ENCODE data around the gene KCNJ16.

Gene KCNJ16

DNA sequence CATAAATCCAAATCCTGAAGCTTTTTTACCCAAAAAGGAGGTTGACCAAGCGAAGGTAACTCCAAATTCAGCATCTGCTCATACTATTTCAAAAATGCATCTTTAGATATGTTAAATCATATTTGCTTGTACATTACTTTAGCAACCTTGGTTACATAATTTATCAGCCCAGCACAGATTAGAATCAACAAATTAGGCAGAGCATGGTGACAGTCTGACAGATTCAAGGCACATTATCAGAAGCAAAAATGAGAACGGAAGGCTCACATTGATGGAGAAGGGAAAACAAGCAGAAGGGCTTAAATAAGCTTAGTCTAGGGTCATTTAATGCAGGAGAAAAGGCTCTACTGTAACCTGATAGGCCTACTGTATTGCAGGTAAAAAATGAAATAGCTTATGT is 90.4 kb downstream of the KCNJ16 start:
- Histone ChIP-seq H3K27me3 (ENCODE audit: control insufficient read depth, insufficient read depth, low read length) (peaks cover 26% of the 10 kb centered on the region), H3K36me3 (ENCODE audit: control insufficient read depth, low read depth, low read length) (no peaks in the 10 kb centered on the region), H3K4me1 (ENCODE audit: control insufficient read depth, low read depth, low read length) (peaks cover 4% of the 10 kb centered on the region), H3K9me3 (ENCODE audit: control insufficient read depth, low read depth, low read length) (no peaks in the 10 kb centered on the region), H3K4me3 (ENCODE audit: low read length) (no peak overlapping the region), H3K9ac (ENCODE audit: low read length) (no peak overlapping the region), H3K27ac (ENCODE audit: low read length) (no peak overlapping the region)

- no peak overlapping the region for H3K9ac ChIP-seq (ENCODE audit: low read length)
- H3K4me1 ChIP-seq (ENCODE audit: control insufficient read depth, low read depth, low read length): peaks cover 5% of the 10 kb centered on the region
- no peaks in the 10 kb centered on the region for H3K9me3 ChIP-seq (ENCODE audit: control insufficient read depth, low read depth, low read length)
- no peaks in the 10 kb centered on the region for H3K36me3 ChIP-seq (ENCODE audit: control insufficient read depth, low read depth, low read length)
- H3K27ac ChIP-seq (ENCODE audit: low read length): no peak overlapping the region
- H3K4me3 ChIP-seq (ENCODE audit: low read length): no peak overlapping the region
- peaks cover 38% of the 10 kb centered on the region for H3K27me3 ChIP-seq (ENCODE audit: control insufficient read depth, insufficient read depth, low read length)
Measured at GRCh38 chr17:70166615-70167014, 91.6 kb downstream of the KCNJ16 start.

DNA sequence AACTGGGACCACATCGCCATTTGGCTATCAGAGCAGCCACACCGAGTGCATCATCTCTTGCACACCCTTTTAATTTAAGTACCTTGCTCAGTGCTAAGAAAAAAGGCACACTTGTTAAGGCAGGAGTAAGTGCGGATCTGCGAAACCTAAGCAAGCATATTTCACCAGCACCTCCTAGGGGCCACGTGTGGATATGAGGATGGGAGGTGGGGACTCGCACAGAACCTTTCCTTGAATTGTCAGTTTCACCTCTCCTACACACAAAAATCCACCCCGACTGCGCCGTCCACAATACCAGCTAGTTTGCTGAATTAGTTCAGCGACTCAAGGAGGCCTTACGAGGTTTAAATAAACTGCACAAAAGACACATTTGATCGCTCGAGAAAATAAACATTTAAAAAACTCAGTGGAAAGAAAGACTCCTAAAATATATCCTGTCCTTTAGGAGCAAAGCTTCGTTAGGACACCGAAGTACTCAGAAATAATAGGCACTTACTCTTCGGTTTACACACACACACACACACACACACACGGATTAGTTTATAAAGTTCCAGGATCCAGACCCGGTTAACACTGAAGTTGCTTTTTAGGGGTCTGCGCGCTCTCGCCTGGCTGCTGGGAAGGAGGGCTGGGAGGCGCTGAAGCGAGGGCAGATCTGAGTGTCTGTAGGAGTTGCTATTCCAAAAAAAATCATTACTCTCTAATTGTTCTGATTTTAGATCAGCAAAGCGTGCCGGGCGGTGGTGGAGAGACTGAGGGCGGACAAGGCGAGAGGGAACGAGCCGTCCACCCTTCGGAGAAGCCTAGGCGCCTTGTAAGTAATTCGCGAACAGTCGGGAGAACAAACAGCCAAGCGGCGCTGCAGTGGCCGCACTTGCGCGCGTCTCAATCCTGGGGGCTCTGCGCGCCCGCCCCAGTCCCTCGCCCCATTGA is 93.3 kb downstream of the KCNJ16 start:
- no peaks in the 10 kb centered on the region for H3K9me3 ChIP-seq (ENCODE audit: control insufficient read depth, low read depth, low read length)
- H3K36me3 ChIP-seq (ENCODE audit: control insufficient read depth, low read depth, low read length): no peaks in the 10 kb centered on the region
- H3K4me3 ChIP-seq (ENCODE audit: low read length): peak overlapping the region; percentile 92
- H3K4me1 ChIP-seq (ENCODE audit: control insufficient read depth, low read depth, low read length): peaks cover 5% of the 10 kb centered on the region
- H3K27me3 ChIP-seq (ENCODE audit: control insufficient read depth, insufficient read depth, low read length): peaks cover 43% of the 10 kb centered on the region
- H3K9ac ChIP-seq (ENCODE audit: low read length): peak overlapping the region; percentile 35
- no peak overlapping the region for H3K27ac ChIP-seq (ENCODE audit: low read length)

DNA sequence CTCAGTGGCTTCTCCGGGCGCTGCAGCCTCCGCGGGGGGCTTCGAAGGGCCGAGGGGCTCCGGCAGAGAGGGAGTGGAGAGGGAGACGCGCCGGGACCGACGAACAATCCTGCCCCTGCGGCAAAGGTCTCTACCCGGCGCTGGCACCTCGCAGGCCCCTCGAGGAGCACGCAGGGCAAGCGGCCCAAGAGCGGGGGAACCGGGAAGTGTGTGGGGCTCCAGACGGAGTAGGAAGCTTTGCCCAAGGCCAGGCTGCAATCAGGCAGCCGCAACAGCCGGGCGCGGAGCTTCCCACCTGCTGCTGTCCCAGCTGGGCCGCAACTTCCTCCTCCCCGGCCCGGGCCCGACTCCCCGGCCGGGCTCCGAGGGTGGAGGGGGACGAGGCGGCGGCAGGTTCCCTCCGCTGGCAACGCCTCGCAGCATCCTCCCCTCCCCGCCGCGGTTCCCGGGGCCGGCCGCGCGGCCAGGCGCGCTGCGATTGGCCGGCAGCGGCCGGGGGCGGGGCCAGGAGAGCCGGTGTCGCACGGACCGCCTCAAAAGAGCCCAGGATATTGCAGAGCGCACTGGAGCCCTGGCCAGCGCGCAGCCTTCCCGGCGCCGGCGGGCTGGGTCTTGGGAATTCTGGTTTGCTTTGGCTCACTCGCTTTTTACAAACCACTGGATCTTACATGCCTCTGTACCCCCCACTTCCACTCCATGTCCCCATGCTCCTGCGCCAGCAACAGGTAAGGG is 94.1 kb downstream of the KCNJ16 start, which contains the start of gene KCNJ2:
Gene KCNJ2 (plus strand): TSS at position 556 of the 732 bp plus-strand sequence. CDS start 5,508 bp downstream, outside the sequence.
- Histone ChIP-seq H3K27me3 (ENCODE audit: control insufficient read depth, insufficient read depth, low read length) (peaks cover 43% of the 10 kb centered on the region), H3K36me3 (ENCODE audit: control insufficient read depth, low read depth, low read length) (no peaks in the 10 kb centered on the region), H3K4me3 (ENCODE audit: low read length) (peak within 1 kb of the TSS; percentile 92), H3K27ac (ENCODE audit: low read length) (no peak within 1 kb of the TSS), H3K4me1 (ENCODE audit: control insufficient read depth, low read depth, low read length) (peaks cover 5% of the 10 kb centered on the region), H3K9ac (ENCODE audit: low read length) (peak within 1 kb of the TSS; percentile 35), H3K9me3 (ENCODE audit: control insufficient read depth, low read depth, low read length) (no peaks in the 10 kb centered on the region)

DNA sequence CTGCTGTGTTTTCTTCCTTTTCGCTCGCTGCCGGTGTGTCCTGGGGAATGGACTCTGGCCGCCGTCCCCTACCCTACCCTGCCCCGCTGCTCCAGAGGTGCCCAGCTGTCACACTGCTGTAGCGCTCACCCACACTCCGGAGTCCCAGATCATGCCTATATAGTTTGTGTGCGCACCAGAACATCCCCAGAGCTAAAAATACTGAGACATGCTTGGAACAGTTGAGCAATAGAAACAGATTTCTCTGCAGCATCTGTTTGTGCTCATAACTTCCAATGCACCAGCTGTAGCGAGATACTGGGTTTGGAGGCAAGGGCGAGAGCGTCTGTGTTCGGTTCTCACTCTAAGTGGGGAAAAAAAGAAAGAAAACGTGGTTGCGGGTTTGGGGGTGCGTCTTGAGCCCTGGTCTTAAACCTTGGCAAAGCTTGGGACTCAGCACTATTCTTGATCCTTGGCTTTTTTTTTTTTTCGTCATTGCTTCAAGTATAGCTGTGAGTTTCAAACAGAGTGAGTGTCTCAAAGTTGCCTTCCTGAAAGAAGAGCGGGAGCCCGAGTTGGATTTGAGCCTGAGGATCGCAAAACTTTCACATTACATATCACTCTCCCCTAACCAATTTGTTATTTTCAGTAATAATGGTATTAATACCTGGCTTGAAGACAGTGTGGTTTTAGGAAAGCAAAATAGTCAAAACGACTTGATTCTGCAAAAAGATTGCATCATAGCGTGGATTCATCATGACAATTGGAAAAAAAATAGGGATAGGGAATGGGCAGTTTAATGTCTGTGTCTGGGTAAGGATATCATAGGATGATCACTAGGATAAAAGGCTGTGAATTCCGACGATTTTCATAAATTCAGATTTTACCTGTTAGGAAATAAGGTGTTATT is 94.9 kb downstream of the KCNJ16 start:
- no peaks in the 10 kb centered on the region for H3K9me3 ChIP-seq (ENCODE audit: control insufficient read depth, low read depth, low read length)
- H3K36me3 ChIP-seq (ENCODE audit: control insufficient read depth, low read depth, low read length): no peaks in the 10 kb centered on the region
- H3K9ac ChIP-seq (ENCODE audit: low read length): peak overlapping the region; percentile 30
- peaks cover 5% of the 10 kb centered on the region for H3K4me1 ChIP-seq (ENCODE audit: control insufficient read depth, low read depth, low read length)
- H3K4me3 ChIP-seq (ENCODE audit: low read length): peak overlapping the region; percentile 92
- H3K27ac ChIP-seq (ENCODE audit: low read length): no peak overlapping the region
- peaks cover 43% of the 10 kb centered on the region for H3K27me3 ChIP-seq (ENCODE audit: control insufficient read depth, insufficient read depth, low read length)

- H3K9me3 ChIP-seq (ENCODE audit: control insufficient read depth, low read depth, low read length): no peaks in the 10 kb centered on the region
- no peak overlapping the region for H3K9ac ChIP-seq (ENCODE audit: low read length)
- H3K27me3 ChIP-seq (ENCODE audit: control insufficient read depth, insufficient read depth, low read length): peaks cover 43% of the 10 kb centered on the region
- no peaks in the 10 kb centered on the region for H3K36me3 ChIP-seq (ENCODE audit: control insufficient read depth, low read depth, low read length)
- H3K27ac ChIP-seq (ENCODE audit: low read length): no peak overlapping the region
- no peak overlapping the region for H3K4me3 ChIP-seq (ENCODE audit: low read length)
- peaks cover 5% of the 10 kb centered on the region for H3K4me1 ChIP-seq (ENCODE audit: control insufficient read depth, low read depth, low read length)
Measured at GRCh38 chr17:70171159-70171558, 96.1 kb downstream of the KCNJ16 start.

DNA sequence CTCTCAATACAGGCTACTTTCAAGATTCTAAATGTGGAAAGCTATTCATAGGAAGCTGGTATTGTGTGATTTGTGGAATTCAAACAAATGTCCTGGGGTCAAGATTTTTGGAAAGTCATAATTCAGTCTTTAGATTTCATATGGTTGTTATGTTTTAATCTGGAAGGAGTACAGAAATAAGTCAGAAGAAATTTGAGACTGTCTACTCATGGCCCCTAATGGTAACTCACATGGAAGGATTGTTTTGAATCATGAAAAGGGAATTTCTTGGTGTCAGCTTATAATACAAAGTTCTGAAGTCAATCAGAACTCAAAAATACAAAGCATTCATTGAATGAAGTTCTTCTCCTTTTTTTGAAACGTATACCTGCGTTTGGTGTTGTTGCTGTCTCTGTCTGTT is 97.4 kb downstream of the KCNJ16 start:
- Histone ChIP-seq H3K27ac (ENCODE audit: low read length) (no peak overlapping the region), H3K27me3 (ENCODE audit: control insufficient read depth, insufficient read depth, low read length) (peaks cover 41% of the 10 kb centered on the region), H3K36me3 (ENCODE audit: control insufficient read depth, low read depth, low read length) (no peaks in the 10 kb centered on the region), H3K4me1 (ENCODE audit: control insufficient read depth, low read depth, low read length) (peaks cover 5% of the 10 kb centered on the region), H3K9me3 (ENCODE audit: control insufficient read depth, low read depth, low read length) (no peaks in the 10 kb centered on the region), H3K4me3 (ENCODE audit: low read length) (no peak overlapping the region), H3K9ac (ENCODE audit: low read length) (no peak overlapping the region)

DNA sequence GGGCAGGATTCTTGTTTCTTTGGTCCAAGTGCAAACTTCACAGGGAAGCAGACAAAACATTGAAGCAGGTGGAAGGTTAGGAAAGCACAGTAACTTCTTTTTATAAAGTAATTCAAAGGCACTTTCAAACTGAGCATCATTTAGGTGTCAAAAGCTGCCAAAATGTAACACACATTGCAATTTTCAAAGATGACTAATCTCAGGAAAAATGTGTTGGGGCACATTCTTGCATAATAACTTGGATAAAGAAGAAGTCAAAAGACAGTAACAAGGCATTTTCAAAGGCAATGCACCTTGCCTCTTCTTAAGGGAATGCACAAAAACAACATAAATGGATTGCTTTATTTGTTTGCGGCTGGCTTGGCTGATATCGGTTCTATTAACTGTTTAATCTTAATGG is 97.9 kb downstream of the KCNJ16 start:
- no peaks in the 10 kb centered on the region for H3K9me3 ChIP-seq (ENCODE audit: control insufficient read depth, low read depth, low read length)
- no peak overlapping the region for H3K4me3 ChIP-seq (ENCODE audit: low read length)
- peaks cover 5% of the 10 kb centered on the region for H3K4me1 ChIP-seq (ENCODE audit: control insufficient read depth, low read depth, low read length)
- H3K27ac ChIP-seq (ENCODE audit: low read length): no peak overlapping the region
- H3K9ac ChIP-seq (ENCODE audit: low read length): no peak overlapping the region
- H3K27me3 ChIP-seq (ENCODE audit: control insufficient read depth, insufficient read depth, low read length): peaks cover 36% of the 10 kb centered on the region
- H3K36me3 ChIP-seq (ENCODE audit: control insufficient read depth, low read depth, low read length): no peaks in the 10 kb centered on the region

- Histone ChIP-seq H3K4me3 (ENCODE audit: low read length) (no peak overlapping the region), H3K36me3 (ENCODE audit: control insufficient read depth, low read depth, low read length) (no peaks in the 10 kb centered on the region), H3K27me3 (ENCODE audit: control insufficient read depth, insufficient read depth, low read length) (peaks cover 29% of the 10 kb centered on the region), H3K4me1 (ENCODE audit: control insufficient read depth, low read depth, low read length) (peaks cover 5% of the 10 kb centered on the region), H3K27ac (ENCODE audit: low read length) (no peak overlapping the region), H3K9ac (ENCODE audit: low read length) (no peak overlapping the region), H3K9me3 (ENCODE audit: control insufficient read depth, low read depth, low read length) (no peaks in the 10 kb centered on the region)
Measured at GRCh38 chr17:70173681-70174080, 98.7 kb downstream of the KCNJ16 start.

GRCh38 chr17:70181376-70181775 is 106.4 kb downstream of the KCNJ16 start:
- Histone ChIP-seq H3K27ac (ENCODE audit: low read length) (no peak overlapping the region), H3K4me3 (ENCODE audit: low read length) (no peak overlapping the region), H3K27me3 (ENCODE audit: control insufficient read depth, insufficient read depth, low read length) (no peaks in the 10 kb centered on the region), H3K36me3 (ENCODE audit: control insufficient read depth, low read depth, low read length) (no peaks in the 10 kb centered on the region), H3K9me3 (ENCODE audit: control insufficient read depth, low read depth, low read length) (no peaks in the 10 kb centered on the region), H3K9ac (ENCODE audit: low read length) (no peak overlapping the region), H3K4me1 (ENCODE audit: control insufficient read depth, low read depth, low read length) (no peaks in the 10 kb centered on the region)

GRCh38 chr17:70181866-70182265 is 106.8 kb downstream of the KCNJ16 start:
- no peak overlapping the region for H3K27ac ChIP-seq (ENCODE audit: low read length)
- H3K36me3 ChIP-seq (ENCODE audit: control insufficient read depth, low read depth, low read length): no peaks in the 10 kb centered on the region
- no peaks in the 10 kb centered on the region for H3K27me3 ChIP-seq (ENCODE audit: control insufficient read depth, insufficient read depth, low read length)
- H3K4me1 ChIP-seq (ENCODE audit: control insufficient read depth, low read depth, low read length): no peaks in the 10 kb centered on the region
- no peak overlapping the region for H3K9ac ChIP-seq (ENCODE audit: low read length)
- no peak overlapping the region for H3K4me3 ChIP-seq (ENCODE audit: low read length)
- H3K9me3 ChIP-seq (ENCODE audit: control insufficient read depth, low read depth, low read length): no peaks in the 10 kb centered on the region

All from iPS-18a (cell line).